GM19372 (cell line): ENCODE measurements around the gene INPP4A.

Experiments
- ATAC-seq: cut with Tn5 transposase; IDR thresholded peaks from one replicate; pipeline ENCODE4 v1.9.1; 2021; ENCODE audit warnings: mild to moderate bottlenecking, low read depth, moderate library complexity; ENCODE audit not compliant: unreplicated experiment

Gene INPP4A

GRCh38 chr2:98458667-98459380 is 14.2 kb downstream of the INPP4A start:
- no peak for ATAC-seq

GRCh38 chr2:98459496-98460175 is 15.0 kb downstream of the INPP4A start:
- no peak for ATAC-seq

- ATAC-seq = peak; percentile 61
Observed at GRCh38 chr2:98460573-98461497, 16.2 kb downstream of the INPP4A start.

- no peak for ATAC-seq
Observed at GRCh38 chr2:98461498-98462049, 16.9 kb downstream of the INPP4A start.

GRCh38 chr2:98463081-98463481 is 18.4 kb downstream of the INPP4A start:
- no peak for ATAC-seq

- ATAC-seq = no peak
Observed at GRCh38 chr2:98463551-98463971, 18.9 kb downstream of the INPP4A start.

GRCh38 chr2:98463988-98464771 is 19.5 kb downstream of the INPP4A start:
- ATAC-seq = no peak

- no peak for ATAC-seq
Observed at GRCh38 chr2:98464772-98465310, 20.2 kb downstream of the INPP4A start.

GRCh38 chr2:98465456-98466226 is 21.0 kb downstream of the INPP4A start:
- ATAC-seq = peak; percentile 30

GRCh38 chr2:98467082-98467536 is 22.5 kb downstream of the INPP4A start:
- no peak for ATAC-seq

- no peak for ATAC-seq
Observed at GRCh38 chr2:98467652-98468051, 23.0 kb downstream of the INPP4A start.

- ATAC-seq = peak; percentile 32
Observed at GRCh38 chr2:98468621-98469236, 24.1 kb downstream of the INPP4A start.

- ATAC-seq = no peak
Observed at GRCh38 chr2:98469862-98470544, 25.3 kb downstream of the INPP4A start.

- no peak for ATAC-seq
Observed at GRCh38 chr2:98470851-98471255, 26.2 kb downstream of the INPP4A start.

- no peak for ATAC-seq
Observed at GRCh38 chr2:98471402-98472131, 26.9 kb downstream of the INPP4A start.

- no peak for ATAC-seq
Observed at GRCh38 chr2:98472132-98472650, 27.5 kb downstream of the INPP4A start.
